Neuron (in vitro differentiated cells): ENCODE results near the gene SYDE2.
"Not testable (repeated sequence)": the region's sequence is repeated elsewhere in the genome, so short reads cannot be mapped to it uniquely, and the experiment has no call there.

Experiments used
- H2AFZ ChIP-seq: one replicate; pipeline ENCODE4 v1.6.1; 2013; ENCODE audit warnings: low read depth, mild to moderate bottlenecking, inconsistent platforms, low read length, moderate library complexity
- H3K27me3 ChIP-seq: one replicate; pipeline ENCODE4 v1.6.1; 2013; ENCODE audit warnings: low read length; ENCODE audit not compliant: insufficient read depth
- H3K36me3 ChIP-seq: one replicate; pipeline ENCODE4 v1.6.1; 2013; ENCODE audit warnings: low read length; ENCODE audit not compliant: insufficient read depth
- H3K4me1 ChIP-seq: one replicate; pipeline ENCODE4 v1.6.1; 2013; ENCODE audit warnings: low read length; ENCODE audit not compliant: insufficient read depth
- H3K4me3 ChIP-seq: 2 replicates; pipeline ENCODE4 v1.5.1; 2013; ENCODE audit warnings: mild to moderate bottlenecking, low read length, moderate library complexity
- H3K9me3 ChIP-seq: one replicate; pipeline ENCODE4 v1.6.1; 2013; ENCODE audit warnings: low read length

SYDE2 gene

DNA sequence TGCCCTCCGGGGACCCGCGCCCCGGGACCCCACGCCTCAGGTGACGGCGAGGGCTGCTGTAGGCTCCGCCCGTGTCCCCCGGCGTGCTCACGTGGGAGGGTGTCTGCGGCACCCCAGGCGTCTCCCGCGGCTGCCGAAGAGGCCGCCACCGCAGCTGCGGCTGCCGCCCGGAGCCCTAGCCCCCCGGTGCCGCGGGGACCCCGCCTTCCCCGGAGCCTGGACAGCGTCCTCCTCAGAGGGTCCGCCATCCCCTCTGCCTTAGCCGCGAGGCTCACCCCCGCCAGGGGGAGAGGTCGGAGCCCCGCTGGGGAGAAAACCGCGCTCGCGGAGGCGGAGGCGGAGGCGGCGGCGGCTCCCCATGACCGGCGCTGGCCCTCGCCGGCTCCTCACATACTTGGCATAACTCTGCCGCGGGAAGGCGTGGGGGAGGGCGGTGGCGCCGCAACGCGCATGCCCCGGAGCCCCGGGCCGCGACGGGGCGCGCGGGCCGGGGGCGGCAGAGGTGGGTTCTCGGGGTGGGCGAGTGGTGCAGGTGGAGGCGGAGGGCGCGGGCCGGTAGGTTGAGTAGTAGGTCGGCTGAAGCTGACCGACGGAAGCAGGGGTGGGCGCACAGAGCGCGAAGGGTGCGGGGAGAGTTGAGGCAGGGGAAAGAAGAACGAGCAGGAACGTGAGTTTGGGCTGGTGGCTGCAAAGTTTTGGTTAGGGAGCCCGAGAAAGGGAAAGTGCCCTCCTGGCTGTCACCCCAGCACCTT is 700 bp upstream of the SYDE2 start:
- Histone ChIP-seq H3K4me3 (peak overlapping the region; percentile 67), H2AFZ (peak overlapping the region; percentile 100), H3K4me1 (peaks cover 21% of the 10 kb centered on the region), H3K27me3 (peaks cover 10% of the 10 kb centered on the region), H3K36me3 (no peaks in the 10 kb centered on the region), H3K9me3 (no peaks in the 10 kb centered on the region)

DNA sequence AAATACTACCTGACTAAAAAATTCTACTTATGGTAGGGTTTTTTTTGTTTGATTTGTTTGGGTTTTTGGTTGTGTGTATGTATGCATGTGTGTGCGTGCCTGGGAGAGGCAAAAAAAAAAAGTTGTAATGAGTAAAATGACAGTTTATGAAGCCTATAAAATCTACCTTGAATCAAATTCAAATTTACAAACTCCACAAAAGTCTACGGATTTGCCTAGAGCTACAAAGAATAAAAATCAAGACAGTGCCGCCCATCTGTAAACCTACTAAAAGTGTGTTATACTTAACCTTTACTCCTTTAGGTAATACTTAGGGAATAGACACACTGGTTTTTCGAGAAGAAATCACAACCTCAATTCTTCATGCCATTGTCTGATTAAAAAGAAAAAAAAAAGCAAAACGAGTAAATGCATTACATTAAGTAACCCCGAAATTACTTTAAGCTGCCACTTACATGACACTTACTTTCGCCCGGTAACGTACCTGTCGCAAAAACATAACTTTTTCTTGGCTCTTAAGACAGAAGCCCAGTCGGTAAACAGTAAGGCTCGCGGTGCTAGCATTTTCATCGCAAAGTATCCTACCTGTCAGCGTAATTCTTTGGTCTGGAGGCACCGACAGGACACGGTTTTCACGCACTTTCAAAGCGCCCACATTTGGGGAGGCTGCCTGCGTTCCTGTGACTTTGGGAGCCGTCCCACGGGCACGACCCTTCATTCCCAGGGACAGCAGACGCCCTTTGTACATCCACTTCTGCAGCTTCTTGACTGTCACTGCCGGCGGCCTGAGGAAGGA is 951 bp downstream of the SYDE2 start:
- no peaks in the 10 kb centered on the region for H3K9me3 ChIP-seq
- H3K36me3 ChIP-seq, result no peaks in the 10 kb centered on the region
- H3K4me1 ChIP-seq, result peaks cover 25% of the 10 kb centered on the region
- peaks cover 5% of the 10 kb centered on the region for H3K27me3 ChIP-seq
- peak overlapping the region; percentile 100 for H2AFZ ChIP-seq
- H3K4me3 ChIP-seq, result peak overlapping the region; percentile 67

DNA sequence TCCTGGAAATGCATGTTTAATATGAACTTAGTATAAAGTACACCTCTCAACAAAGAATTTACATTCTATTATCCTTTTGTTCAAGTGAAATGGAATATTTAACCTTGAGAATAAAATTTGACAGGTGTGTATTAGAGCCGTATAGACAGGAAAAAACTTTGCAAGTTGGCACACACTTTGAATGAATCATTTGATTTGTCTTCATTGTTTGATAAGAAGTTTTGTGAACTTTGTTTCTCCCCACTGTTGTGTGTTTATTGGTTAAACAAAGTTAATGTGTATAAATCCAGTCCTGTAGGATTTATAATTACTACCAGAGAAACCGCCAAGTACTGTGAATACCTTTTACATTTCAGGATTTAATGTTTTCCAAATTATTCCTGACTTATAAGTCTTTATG is 2.0 kb downstream of the SYDE2 start:
- Histone ChIP-seq H3K4me3 (peak overlapping the region; percentile 67), H3K36me3 (no peaks in the 10 kb centered on the region), H2AFZ (no peak overlapping the region), H3K27me3 (peaks cover 2% of the 10 kb centered on the region), H3K9me3 (no peaks in the 10 kb centered on the region), H3K4me1 (peaks cover 25% of the 10 kb centered on the region)

DNA sequence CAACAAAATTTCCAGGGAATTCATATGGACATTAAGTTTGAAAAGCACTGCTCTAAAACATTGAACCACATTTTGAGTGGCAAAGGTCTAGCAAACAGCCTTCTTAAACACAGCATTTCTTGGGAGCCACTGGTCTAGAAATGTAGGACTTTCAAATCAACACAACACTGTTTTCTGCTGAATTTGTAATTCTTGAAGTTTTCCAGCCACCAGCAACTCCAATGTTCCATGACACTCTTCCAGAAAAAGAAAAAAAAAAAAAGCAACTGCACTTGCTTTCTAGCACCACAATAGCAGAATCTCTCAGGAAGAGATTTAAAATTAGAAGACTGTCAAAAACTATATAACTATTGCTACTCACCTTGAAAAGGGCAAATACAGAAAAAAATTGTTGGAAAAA is 4.5 kb downstream of the SYDE2 start:
- H3K9me3 ChIP-seq, result no peaks in the 10 kb centered on the region
- H3K4me3 ChIP-seq, result no peak overlapping the region
- no peaks in the 10 kb centered on the region for H3K36me3 ChIP-seq
- H3K27me3 ChIP-seq, result no peaks in the 10 kb centered on the region
- H2AFZ ChIP-seq, result no peak overlapping the region
- H3K4me1 ChIP-seq, result peaks cover 22% of the 10 kb centered on the region

DNA sequence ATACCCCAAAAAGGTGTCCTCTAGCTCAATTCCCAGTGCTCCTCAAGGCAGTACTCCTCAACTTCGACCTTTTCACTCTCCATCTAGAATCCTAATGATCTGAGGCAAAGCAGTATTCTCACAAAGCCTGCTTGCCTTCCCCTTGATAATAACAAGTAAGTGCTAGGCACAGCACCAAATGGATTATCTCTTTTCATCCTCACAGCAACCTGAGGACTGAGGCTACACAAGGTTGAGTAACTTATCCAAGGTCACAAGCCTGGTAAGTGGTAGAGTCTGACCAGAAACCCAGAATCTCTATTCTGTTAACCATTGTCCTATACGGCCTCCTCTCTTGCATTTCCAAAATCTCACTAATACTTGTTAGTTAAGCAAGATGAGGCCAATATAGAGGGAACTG is 5.1 kb downstream of the SYDE2 start:
- H2AFZ ChIP-seq, result no peak overlapping the region

DNA sequence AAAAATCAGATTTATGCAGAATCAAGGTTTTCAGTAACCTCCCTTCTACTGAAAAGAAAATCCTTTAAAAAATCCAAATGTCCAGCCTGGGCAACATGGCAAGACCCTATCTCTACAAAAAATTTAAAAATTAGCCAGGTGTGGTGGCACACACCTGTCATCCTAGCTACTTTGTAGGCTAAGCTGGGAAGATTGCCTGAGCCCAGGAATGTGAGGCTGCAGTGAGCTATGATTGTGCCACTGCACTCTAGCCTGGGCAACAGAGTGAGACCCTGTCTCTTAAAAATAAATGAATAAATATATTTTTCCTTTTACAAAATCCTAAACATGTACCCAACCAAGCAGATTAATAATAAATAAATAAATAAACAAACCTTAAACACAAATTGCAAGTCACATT is 8.7 kb downstream of the SYDE2 start:
- not testable (repeated sequence) for H3K4me3 ChIP-seq
- peaks cover 15% of the 10 kb centered on the region for H3K36me3 ChIP-seq

More for the DNA sequence above, 5.1 kb downstream of the SYDE2 start:
- Histone ChIP-seq H3K36me3 (no peaks in the 10 kb centered on the region), H3K4me1 (peaks cover 22% of the 10 kb centered on the region), H3K4me3 (no peak overlapping the region), H3K9me3 (no peaks in the 10 kb centered on the region), H3K27me3 (no peaks in the 10 kb centered on the region)

DNA sequence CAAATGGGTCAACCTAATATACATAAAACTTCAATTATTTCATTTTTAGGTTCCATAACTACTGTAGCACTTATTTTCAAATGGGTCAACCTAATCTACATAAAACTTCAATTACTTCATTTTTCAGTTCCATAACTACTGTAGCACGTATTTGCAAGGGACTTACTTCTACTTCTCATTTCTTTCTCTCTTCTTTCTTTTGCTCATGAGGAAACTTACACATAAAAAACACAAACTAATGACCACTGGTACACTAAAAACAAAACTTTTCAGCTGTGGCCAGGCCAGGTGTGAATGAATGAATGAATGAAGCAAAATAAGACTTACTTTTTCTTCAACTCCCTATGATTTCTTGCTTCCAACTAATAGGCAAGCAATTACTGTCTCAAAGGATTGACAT is 11.7 kb downstream of the SYDE2 start:
- Histone ChIP-seq H3K9me3 (no peaks in the 10 kb centered on the region), H3K27me3 (no peaks in the 10 kb centered on the region), H3K4me3 (no peak overlapping the region), H2AFZ (no peak overlapping the region), H3K4me1 (no peaks in the 10 kb centered on the region), H3K36me3 (peaks cover 15% of the 10 kb centered on the region)

More for the DNA sequence above, 8.7 kb downstream of the SYDE2 start:
- H3K9me3 ChIP-seq, H2AFZ ChIP-seq, H3K4me1 ChIP-seq, H3K27me3 ChIP-seq: not testable (repeated sequence)

DNA sequence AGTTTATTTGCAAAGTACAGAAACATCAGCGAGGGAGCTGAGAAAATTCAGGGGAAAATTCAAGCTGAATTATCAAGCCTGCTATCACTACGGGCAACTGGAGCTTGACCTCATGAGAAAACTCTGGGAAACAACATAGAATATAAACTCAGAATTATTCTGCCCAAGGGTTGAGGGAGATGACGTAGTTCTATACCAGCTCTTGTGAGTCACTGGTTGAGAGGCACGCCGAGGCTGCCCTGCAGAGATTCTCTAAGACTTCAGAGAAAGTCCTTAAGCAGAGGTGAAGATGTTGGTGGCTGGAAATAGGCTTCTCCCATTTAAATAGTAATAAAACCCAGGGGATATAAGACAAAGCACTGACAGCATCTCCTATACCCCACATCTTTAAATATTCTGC is 12.3 kb downstream of the SYDE2 start:
- Histone ChIP-seq H3K9me3 (no peaks in the 10 kb centered on the region), H3K4me3 (no peak overlapping the region), H3K36me3 (peaks cover 15% of the 10 kb centered on the region), H3K27me3 (no peaks in the 10 kb centered on the region), H2AFZ (no peak overlapping the region), H3K4me1 (no peaks in the 10 kb centered on the region)

DNA sequence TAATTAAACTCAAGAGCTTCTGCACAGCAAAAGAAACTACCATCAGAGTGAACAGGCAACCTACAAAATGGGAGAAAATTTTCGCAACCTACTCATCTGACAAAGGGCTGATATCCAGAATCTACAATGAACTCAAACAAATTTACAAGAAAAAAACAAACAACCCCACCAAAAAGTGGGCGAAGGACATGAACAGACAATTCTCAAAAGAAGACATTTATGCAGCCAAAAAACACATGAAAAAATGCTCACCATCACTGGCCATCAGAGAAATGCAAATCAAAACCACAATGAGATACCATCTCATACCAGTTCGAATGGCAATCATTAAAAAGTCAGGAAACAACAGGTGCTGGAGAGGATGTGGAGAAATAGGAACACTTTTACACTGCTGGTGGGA is 13.8 kb downstream of the SYDE2 start:
- H3K9me3 ChIP-seq, H2AFZ ChIP-seq, H3K4me3 ChIP-seq, H3K27me3 ChIP-seq, H3K4me1 ChIP-seq: not testable (repeated sequence)
- H3K36me3 ChIP-seq, result peaks cover 20% of the 10 kb centered on the region

DNA sequence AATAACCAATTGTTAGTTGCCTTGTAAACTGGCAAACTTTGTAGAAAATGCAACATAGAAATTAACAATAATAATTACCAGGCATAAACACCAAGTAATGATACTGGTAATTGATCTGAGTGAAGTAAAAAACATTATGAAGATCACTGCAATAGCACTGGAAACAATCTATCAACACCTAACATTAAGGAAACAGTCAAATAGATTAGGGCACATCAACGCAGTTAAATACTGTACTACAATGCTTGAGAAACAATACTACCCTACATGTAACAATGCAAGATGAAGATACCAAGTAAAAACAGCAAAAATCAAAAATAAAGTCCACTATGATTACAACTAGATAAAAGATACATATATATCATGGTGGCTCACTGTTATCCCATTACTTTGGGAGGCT is 16.6 kb downstream of the SYDE2 start:
- peaks cover 15% of the 10 kb centered on the region for H3K36me3 ChIP-seq
- no peaks in the 10 kb centered on the region for H3K4me1 ChIP-seq
- no peak overlapping the region for H2AFZ ChIP-seq
- H3K27me3 ChIP-seq, result no peaks in the 10 kb centered on the region
- no peaks in the 10 kb centered on the region for H3K9me3 ChIP-seq
- no peak overlapping the region for H3K4me3 ChIP-seq

DNA sequence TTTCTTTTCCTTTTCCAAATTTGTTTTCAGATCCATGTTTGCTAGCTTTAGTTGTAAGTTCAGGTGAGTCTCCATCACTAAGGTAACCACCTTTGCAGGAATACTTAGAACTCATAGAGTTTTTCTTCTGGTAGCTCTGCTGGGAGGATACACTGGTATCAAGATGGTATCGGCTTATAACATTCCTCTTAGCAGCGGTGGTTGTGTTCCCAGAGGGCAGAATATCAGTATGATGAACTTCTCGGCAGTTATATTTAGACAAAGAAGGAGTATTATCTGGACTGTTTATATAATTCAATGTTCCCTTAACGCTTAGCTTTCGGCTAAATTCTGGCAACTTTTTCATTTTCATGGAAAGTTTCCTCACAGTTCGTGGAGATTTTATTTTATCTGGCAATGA is 18.1 kb downstream of the SYDE2 start:
- no peak overlapping the region for H3K4me3 ChIP-seq
- no peaks in the 10 kb centered on the region for H3K9me3 ChIP-seq
- peaks cover 2% of the 10 kb centered on the region for H3K4me1 ChIP-seq
- H3K27me3 ChIP-seq, result no peaks in the 10 kb centered on the region
- H2AFZ ChIP-seq, result no peak overlapping the region
- peaks cover 9% of the 10 kb centered on the region for H3K36me3 ChIP-seq

DNA sequence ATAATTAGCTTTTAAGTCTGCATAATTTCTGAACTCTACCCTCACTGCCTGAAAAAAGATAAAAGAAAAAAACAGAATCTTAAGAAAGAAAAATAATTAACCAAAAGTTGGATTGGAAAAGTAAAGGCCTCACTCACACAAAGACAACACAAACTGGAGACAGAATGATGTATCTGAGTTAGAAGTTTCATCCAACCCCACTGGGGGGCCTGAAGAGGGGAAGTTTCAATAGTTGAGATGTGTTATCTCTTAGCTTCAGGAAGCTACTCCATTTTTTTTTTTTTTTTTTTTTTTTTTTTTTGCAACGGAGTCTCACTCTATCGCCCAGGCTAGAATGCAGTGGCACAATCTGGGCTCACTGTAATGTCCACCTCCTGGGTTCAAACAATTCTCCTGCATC is 19.9 kb downstream of the SYDE2 start:
- H2AFZ ChIP-seq, result no peak overlapping the region
- no peaks in the 10 kb centered on the region for H3K9me3 ChIP-seq
- no peaks in the 10 kb centered on the region for H3K27me3 ChIP-seq
- H3K4me1 ChIP-seq, result peaks cover 2% of the 10 kb centered on the region
- no peak overlapping the region for H3K4me3 ChIP-seq
- peaks cover 12% of the 10 kb centered on the region for H3K36me3 ChIP-seq

DNA sequence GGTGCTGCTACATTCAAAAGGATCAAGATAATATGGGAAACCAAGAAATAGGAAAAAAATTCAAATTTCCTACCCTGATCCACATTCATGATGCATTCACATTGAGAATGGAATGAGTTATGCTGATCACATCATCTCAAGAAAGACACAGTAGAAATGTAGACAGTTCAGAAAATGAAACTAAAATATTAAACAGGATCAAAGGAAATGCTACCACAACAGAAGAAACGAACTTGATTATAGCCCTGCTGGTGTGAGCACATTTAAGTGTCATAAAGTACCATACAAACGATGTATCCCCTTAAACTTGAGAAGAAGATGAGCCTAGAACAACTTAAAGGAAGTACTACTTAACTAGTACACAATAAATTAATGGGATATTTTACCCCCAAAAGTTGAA is 21.3 kb downstream of the SYDE2 start:
- Histone ChIP-seq H3K27me3 (no peaks in the 10 kb centered on the region), H3K36me3 (peaks cover 12% of the 10 kb centered on the region), H3K4me3 (no peak overlapping the region), H3K4me1 (peaks cover 2% of the 10 kb centered on the region), H2AFZ (no peak overlapping the region), H3K9me3 (no peaks in the 10 kb centered on the region)
